ENCODE measurements around the gene EPHA6.

GRCh38 chr3:97074546-97074945, 260.2 kb downstream of the EPHA6 start:
- TF ChIP-seq POLR2A (IDR thresholded peaks at IDR 0.05) (no peak), CTCF (IDR thresholded peaks at IDR 0.05) (no peak)
